MG63 (cell line): ENCODE results near the gene MYLK. TPM values are rescaled to one million over a fixed set of nuclear protein-coding genes. Genes with fewer than 3 reads are reported as not detected.
"Not testable (repeated sequence)": the region's sequence is repeated elsewhere in the genome, so short reads cannot be mapped to it uniquely, and the experiment has no call there.

Experiments
- DNase-seq: peaks from one replicate; pipeline ENCODE4 v3.0.0-alpha.2; 2020
- H3K27me3 ChIP-seq: fragments of 250-450 bp; sonication (Bioruptor Pico); 2 replicates; pipeline ENCODE4 v1.5.1; 2020; ENCODE audit warnings: mild to moderate bottlenecking, moderate library complexity
- H3K36me3 ChIP-seq: fragments of 250-450 bp; sonication (Bioruptor Pico); 2 replicates; pipeline ENCODE4 v1.5.1; 2020; ENCODE audit warnings: mild to moderate bottlenecking, moderate library complexity
- H3K4me3 ChIP-seq: fragments of 250-450 bp; sonication (Bioruptor Pico); 2 replicates; pipeline ENCODE4 v1.5.1; 2020; ENCODE audit warnings: mild to moderate bottlenecking, moderate library complexity
- H3K9me3 ChIP-seq: fragments of 250-450 bp; sonication (Bioruptor Pico); 2 replicates; pipeline ENCODE4 v1.5.1; 2020; ENCODE audit warnings: mild to moderate bottlenecking, moderate library complexity
- total RNA-seq: library from RNA; depleted of rRNA; stranded (reverse); fragments of >200 nt; shearing (Covaris generic); gene quantifications from 2 replicates; pipeline ENCODE4 v1.2.3, GENCODE V29; 2014; ENCODE audit warnings: low replicate concordance

The MYLK gene
- total RNA-seq, 1 experiment from 2014 or later, result 12.5 TPM

GRCh38 chr3:123623346-123623880 lies 260.7 kb downstream of the MYLK start:
- DNase-seq, result no peak
- Histone ChIP-seq H3K4me3 (no peak overlapping the region), H3K27me3 (no peaks in the 10 kb centered on the region), H3K9me3 (no peaks in the 10 kb centered on the region), H3K36me3 (no peaks in the 10 kb centered on the region; the same call in 1 of the 2 replicates)

DNA sequence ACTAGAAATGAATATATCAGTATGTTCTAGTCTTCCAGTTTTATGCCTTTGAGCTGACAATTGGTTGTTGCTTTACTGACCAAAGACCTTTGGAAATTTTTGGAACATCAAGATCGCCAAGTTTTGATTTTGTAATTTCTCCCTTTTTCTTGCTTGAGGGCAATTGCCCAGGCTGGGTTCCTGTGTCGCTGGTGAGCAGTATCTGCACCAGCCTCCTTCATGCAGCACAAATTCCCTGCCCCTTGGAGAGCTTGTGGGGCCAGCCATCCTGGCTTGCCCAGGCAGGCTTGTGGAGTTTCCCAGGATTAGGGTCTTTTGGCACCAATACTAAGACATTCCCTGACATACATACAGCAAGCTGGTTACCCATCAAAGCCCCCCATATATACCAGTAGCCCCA lies 261.4 kb downstream of the MYLK start:
- DNase-seq, result no peak
- Histone ChIP-seq H3K27me3 (no peaks in the 10 kb centered on the region), H3K9me3 (no peaks in the 10 kb centered on the region), H3K4me3 (no peak overlapping the region), H3K36me3 (no peaks in the 10 kb centered on the region; the same call in 1 of the 2 replicates)

- no peak for DNase-seq
- Histone ChIP-seq H3K9me3 (no peaks in the 10 kb centered on the region), H3K27me3 (no peaks in the 10 kb centered on the region), H3K36me3 (no peaks in the 10 kb centered on the region; the same call in 1 of the 2 replicates), H3K4me3 (no peak overlapping the region)
Measured at GRCh38 chr3:123621850-123622189, 262.3 kb downstream of the MYLK start.

- no peaks in the 10 kb centered on the region for H3K9me3 ChIP-seq
- no peaks in the 10 kb centered on the region for H3K27me3 ChIP-seq
- DNase-seq, result no peak
- no peaks in the 10 kb centered on the region; the same call in 1 of the 2 replicates for H3K36me3 ChIP-seq
- no peak overlapping the region for H3K4me3 ChIP-seq
Measured at GRCh38 chr3:123621186-123621849, 262.8 kb downstream of the MYLK start.

- Histone ChIP-seq H3K9me3 (no peaks in the 10 kb centered on the region), H3K4me3 (no peak overlapping the region), H3K27me3 (no peaks in the 10 kb centered on the region), H3K36me3 (no peaks in the 10 kb centered on the region; the same call in 1 of the 2 replicates)
- no peak for DNase-seq
Measured at GRCh38 chr3:123620343-123620742, 263.8 kb downstream of the MYLK start.

DNA sequence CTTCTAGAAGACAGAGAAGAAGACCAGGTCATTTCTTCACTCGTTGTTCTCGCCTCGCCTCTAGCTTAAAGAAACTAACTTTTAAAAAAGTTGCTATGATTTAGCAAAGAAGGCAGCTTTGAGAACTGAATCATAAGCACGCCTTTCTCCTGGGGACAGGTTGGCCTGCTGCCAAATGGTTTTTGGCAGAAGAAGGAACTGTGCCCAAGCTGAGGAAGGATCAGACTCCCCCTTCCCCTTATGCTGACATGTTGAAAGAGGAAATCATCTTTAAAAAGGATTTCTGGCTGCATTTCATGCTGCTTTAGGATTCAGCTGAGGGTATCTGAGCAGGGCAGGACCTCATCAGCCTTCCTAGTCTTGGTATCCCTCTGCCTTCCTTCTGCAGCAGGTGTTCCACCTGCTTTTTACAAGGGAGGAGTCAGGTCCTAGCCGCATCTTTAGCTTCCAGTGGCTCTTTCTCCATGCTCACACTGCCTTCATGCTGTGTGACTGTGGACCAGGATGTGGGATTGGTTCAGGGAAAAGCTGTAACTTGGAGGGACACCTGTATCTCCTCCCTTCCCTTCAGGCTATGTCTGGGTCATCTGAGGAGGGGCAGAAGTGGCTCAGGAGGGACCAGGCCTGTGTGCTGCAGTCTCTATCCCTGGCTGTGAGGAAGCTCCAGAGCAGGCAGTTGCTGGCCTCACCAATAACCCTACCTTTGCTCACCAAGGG lies 265.2 kb downstream of the MYLK start:
- Histone ChIP-seq H3K27me3 (no peaks in the 10 kb centered on the region), H3K4me3 (no peak overlapping the region), H3K9me3 (no peaks in the 10 kb centered on the region), H3K36me3 (no peaks in the 10 kb centered on the region; the same call in 1 of the 2 replicates)
- peak; percentile 72 for DNase-seq

- Histone ChIP-seq H3K4me3 (no peak overlapping the region), H3K27me3 (no peaks in the 10 kb centered on the region), H3K9me3 (no peaks in the 10 kb centered on the region), H3K36me3 (no peaks in the 10 kb centered on the region; the same call in 1 of the 2 replicates)
- DNase-seq, result no peak
Measured at GRCh38 chr3:123618076-123618708, 265.9 kb downstream of the MYLK start.

GRCh38 chr3:123616593-123616992 lies 267.5 kb downstream of the MYLK start:
- H3K4me3 ChIP-seq, result no peak overlapping the region
- no peaks in the 10 kb centered on the region for H3K27me3 ChIP-seq
- peaks cover 5% of the 10 kb centered on the region; the same call in 1 of the 2 replicates for H3K36me3 ChIP-seq
- no peaks in the 10 kb centered on the region for H3K9me3 ChIP-seq
- DNase-seq, result no peak

- no peak for DNase-seq
- Histone ChIP-seq H3K36me3 (peaks cover 8% of the 10 kb centered on the region; the same call in 1 of the 2 replicates), H3K4me3 (no peak overlapping the region)
Measured at GRCh38 chr3:123613543-123613942, 270.6 kb downstream of the MYLK start.

GRCh38 chr3:123611674-123612073 lies 272.5 kb downstream of the MYLK start:
- not testable (repeated sequence) for H3K27me3 ChIP-seq, H3K4me3 ChIP-seq, H3K9me3 ChIP-seq, DNase-seq, H3K36me3 ChIP-seq

More at GRCh38 chr3:123613543-123613942, 270.6 kb downstream of the MYLK start:
- no peaks in the 10 kb centered on the region for H3K27me3 ChIP-seq
- H3K9me3 ChIP-seq, result no peaks in the 10 kb centered on the region

DNA sequence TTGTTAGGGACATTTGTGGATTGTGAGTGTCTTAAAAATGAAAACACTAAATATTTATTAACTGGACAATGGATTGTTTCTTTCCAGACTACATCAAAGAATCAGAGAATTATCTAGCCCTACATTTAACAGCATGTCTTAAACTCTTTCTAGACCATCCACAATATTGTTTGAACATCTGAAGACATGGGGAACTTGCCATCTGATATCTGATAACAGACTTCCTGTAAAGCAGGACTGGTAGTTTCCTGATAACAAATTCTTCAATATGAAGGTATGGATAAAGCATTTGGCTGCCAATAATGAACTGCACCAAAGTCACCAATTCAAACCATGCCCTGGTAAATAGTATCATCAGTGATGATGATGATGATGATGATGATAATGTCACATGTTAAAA lies 273.1 kb downstream of the MYLK start:
- Histone ChIP-seq H3K36me3 (0 out of 2 replicates have a peak, but pooled peaks cover 8% of the 10 kb centered on the region), H3K9me3 (no peaks in the 10 kb centered on the region), H3K4me3 (no peak overlapping the region), H3K27me3 (no peaks in the 10 kb centered on the region)
- DNase-seq, result no peak

- no peaks in the 10 kb centered on the region for H3K27me3 ChIP-seq
- H3K9me3 ChIP-seq, result no peaks in the 10 kb centered on the region
- no peak for DNase-seq
- peaks cover 11% of the 10 kb centered on the region; the same call in 1 of the 2 replicates for H3K36me3 ChIP-seq
- no peak overlapping the region for H3K4me3 ChIP-seq
Measured at GRCh38 chr3:123610331-123610730, 273.8 kb downstream of the MYLK start.

DNA sequence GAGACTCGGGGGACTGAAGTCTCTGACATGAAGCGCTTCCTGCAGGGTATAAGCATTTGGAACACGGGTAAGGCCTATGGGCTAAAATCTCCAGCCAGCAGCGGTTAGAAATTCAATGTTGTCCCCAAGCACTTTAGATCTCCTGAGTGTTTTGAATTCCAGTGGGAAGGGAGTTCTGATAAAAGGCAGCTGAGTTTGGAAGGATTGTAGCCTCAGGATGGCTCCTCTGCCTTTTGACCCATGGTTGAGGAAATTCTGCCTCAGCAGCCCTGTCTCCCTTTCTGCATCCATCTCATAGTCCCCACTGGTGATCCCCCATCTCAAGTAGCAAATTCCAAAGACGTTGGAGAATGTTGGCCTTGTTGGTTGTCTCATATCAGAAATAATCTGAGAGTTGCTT lies 275.1 kb downstream of the MYLK start:
- DNase-seq, result no peak
- Histone ChIP-seq H3K36me3 (peaks cover 11% of the 10 kb centered on the region; the same call in 1 of the 2 replicates), H3K9me3 (no peaks in the 10 kb centered on the region), H3K4me3 (no peak overlapping the region), H3K27me3 (no peaks in the 10 kb centered on the region)

- no peak overlapping the region for H3K4me3 ChIP-seq
- peaks cover 11% of the 10 kb centered on the region; the same call in 1 of the 2 replicates for H3K36me3 ChIP-seq
- DNase-seq, result no peak
- no peaks in the 10 kb centered on the region for H3K9me3 ChIP-seq
- H3K27me3 ChIP-seq, result no peaks in the 10 kb centered on the region
Measured at GRCh38 chr3:123608263-123608937, 275.7 kb downstream of the MYLK start.

DNA sequence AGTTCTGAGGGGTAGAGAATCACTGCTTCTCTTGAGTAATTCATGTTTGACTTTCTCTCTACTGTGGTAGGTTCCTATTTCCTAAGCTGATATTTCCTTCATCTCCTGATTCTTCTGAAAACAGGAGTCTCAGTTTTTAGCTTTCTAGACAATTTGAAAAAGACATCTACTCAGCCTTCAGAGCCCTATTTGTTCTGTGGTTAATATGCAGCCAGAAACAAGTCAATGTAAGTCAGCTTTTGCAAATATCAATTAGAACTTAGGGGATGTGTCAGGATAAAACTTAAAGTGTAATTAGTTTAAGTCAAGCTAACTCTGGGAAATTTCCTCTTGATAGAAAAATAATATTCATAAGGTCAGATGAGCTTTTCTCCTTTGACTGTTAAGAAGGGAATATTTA lies 277.6 kb downstream of the MYLK start:
- no peaks in the 10 kb centered on the region for H3K9me3 ChIP-seq
- no peaks in the 10 kb centered on the region for H3K27me3 ChIP-seq
- no peak for DNase-seq
- H3K4me3 ChIP-seq, result no peak overlapping the region
- peaks cover 6% of the 10 kb centered on the region; the same call in 1 of the 2 replicates for H3K36me3 ChIP-seq

DNA sequence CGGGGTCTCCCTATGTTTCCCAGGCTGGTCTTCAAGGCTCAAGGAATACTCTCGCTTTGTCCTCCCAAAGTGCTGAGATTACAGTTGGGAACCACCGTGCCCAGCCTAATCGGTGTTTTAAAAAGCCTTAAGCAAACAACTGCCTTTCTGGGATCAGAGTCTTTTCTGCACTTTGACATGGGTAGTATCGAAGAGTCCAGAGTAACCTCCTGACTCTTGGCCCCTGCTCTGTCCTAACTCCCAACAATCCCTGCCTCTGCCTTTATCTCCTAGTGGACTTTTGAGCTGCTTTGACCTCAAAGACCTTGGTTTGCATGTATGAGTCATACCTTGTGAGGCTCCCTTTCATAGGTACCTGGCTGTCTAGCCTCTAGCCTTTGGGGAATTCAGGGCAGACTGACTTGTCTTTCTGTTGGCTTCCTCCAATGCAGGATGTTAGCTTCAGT lies 278.3 kb downstream of the MYLK start:
- no peak for DNase-seq
- Histone ChIP-seq H3K36me3 (peaks cover 3% of the 10 kb centered on the region; the same call in 1 of the 2 replicates), H3K9me3 (no peaks in the 10 kb centered on the region), H3K27me3 (no peaks in the 10 kb centered on the region), H3K4me3 (no peak overlapping the region)
